Ishikawa (cell line): ENCODE results near the gene STK36.

Experiments used
- CEBPB ChIP-seq: IDR thresholded peaks from 2 replicates; pipeline ENCODE4 v1.6.1; 2012
- CREB1 ChIP-seq: IDR thresholded peaks from 2 replicates; pipeline ENCODE4 v1.6.1; 2012; ENCODE audit warnings: low read depth
- EGR1 ChIP-seq: IDR thresholded peaks from 2 replicates; pipeline ENCODE4 v1.6.1; 2012
- EP300 ChIP-seq: IDR thresholded peaks from 2 replicates; pipeline ENCODE4 v1.6.1; 2012; ENCODE audit warnings: borderline replicate concordance
- RAD21 ChIP-seq: IDR thresholded peaks from 2 replicates; pipeline ENCODE4 v1.6.1; 2012; ENCODE audit warnings: low read depth
- TAF1 ChIP-seq: IDR thresholded peaks from 2 replicates; pipeline ENCODE4 v1.6.1; 2012; ENCODE audit warnings: low read depth, mild to moderate bottlenecking
- TEAD4 ChIP-seq: IDR thresholded peaks from 2 replicates; pipeline ENCODE4 v1.6.1; 2012
- YY1 ChIP-seq: IDR thresholded peaks from 2 replicates; pipeline ENCODE4 v1.6.1; 2012; ENCODE audit warnings: low read depth
- ZBTB7A ChIP-seq: IDR thresholded peaks from 2 replicates; pipeline ENCODE4 v1.6.1; 2012; ENCODE audit warnings: low read depth
- TF ChIP-seq, protein P1 (sequence below): IDR thresholded peaks from 2 replicates; pipeline ENCODE4 v1.6.1; 2012; ENCODE audit warnings: low read depth, mild to moderate bottlenecking
- TF ChIP-seq, protein P2 (sequence below): IDR thresholded peaks from 2 replicates; pipeline ENCODE4 v1.6.1; 2012
- TF ChIP-seq, protein P3 (sequence below): IDR thresholded peaks from 2 replicates; pipeline ENCODE4 v1.6.1; 2012

DNA sequence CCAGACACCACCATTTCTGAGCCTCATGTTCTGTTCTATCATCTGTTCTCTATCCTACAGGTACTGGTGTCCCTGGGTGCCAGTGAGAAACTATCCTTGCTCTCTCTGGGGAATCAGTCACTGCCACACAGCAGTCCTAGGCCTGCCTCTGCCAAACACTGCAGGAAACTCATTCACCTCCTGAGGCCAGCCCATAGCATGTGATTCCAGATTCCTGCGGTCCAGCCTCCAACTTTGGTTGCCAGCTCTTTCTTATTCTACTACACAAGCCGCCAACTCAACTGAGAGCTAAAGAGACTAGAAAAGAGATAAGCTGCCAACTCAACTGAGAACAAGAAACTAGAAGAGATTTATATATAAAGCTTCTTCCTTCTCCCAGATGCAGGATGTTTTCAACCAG lies 29.9 kb downstream of the STK36 start:
- TF ChIP-seq RAD21 (no peak), EGR1 (no peak), ZBTB7A (no peak), EP300 (no peak), TEAD4 (no peak), YY1 (no peak), TAF1 (no peak), CEBPB (no peak), CREB1 (no peak)
- TF ChIP-seq, protein P1, sequence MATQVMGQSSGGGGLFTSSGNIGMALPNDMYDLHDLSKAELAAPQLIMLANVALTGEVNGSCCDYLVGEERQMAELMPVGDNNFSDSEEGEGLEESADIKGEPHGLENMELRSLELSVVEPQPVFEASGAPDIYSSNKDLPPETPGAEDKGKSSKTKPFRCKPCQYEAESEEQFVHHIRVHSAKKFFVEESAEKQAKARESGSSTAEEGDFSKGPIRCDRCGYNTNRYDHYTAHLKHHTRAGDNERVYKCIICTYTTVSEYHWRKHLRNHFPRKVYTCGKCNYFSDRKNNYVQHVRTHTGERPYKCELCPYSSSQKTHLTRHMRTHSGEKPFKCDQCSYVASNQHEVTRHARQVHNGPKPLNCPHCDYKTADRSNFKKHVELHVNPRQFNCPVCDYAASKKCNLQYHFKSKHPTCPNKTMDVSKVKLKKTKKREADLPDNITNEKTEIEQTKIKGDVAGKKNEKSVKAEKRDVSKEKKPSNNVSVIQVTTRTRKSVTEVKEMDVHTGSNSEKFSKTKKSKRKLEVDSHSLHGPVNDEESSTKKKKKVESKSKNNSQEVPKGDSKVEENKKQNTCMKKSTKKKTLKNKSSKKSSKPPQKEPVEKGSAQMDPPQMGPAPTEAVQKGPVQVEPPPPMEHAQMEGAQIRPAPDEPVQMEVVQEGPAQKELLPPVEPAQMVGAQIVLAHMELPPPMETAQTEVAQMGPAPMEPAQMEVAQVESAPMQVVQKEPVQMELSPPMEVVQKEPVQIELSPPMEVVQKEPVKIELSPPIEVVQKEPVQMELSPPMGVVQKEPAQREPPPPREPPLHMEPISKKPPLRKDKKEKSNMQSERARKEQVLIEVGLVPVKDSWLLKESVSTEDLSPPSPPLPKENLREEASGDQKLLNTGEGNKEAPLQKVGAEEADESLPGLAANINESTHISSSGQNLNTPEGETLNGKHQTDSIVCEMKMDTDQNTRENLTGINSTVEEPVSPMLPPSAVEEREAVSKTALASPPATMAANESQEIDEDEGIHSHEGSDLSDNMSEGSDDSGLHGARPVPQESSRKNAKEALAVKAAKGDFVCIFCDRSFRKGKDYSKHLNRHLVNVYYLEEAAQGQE: no peak
- TF ChIP-seq, protein P2, sequence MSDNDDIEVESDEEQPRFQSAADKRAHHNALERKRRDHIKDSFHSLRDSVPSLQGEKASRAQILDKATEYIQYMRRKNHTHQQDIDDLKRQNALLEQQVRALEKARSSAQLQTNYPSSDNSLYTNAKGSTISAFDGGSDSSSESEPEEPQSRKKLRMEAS: no peak
- TF ChIP-seq, protein P3, sequence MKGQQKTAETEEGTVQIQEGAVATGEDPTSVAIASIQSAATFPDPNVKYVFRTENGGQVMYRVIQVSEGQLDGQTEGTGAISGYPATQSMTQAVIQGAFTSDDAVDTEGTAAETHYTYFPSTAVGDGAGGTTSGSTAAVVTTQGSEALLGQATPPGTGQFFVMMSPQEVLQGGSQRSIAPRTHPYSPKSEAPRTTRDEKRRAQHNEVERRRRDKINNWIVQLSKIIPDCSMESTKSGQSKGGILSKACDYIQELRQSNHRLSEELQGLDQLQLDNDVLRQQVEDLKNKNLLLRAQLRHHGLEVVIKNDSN: no peak
